AG10803 (cell line): ENCODE measurements around the gene CORO6.
A peak's percentile ranks its signal among the peaks of the same experiment; 100 is the strongest.

Experiments
- DNase-seq: peaks from one replicate; pipeline ENCODE4 v3.0.0; 2010; ENCODE audit warnings: low read depth
- H3K4me3 ChIP-seq: 2 replicates; pipeline ENCODE4 v1.5.1; 2011; ENCODE audit warnings: mild to moderate bottlenecking, low read length, control low read depth
- CTCF ChIP-seq: conservative IDR thresholded peaks from 2 replicates; pipeline ENCODE4 v1.5.1; 2011; ENCODE audit warnings: mild to moderate bottlenecking, low read length, control low read depth, inconsistent platforms

Gene CORO6

GRCh38 chr17:29595107-29595942 lies 27.4 kb downstream of the CORO6 start:
- no peak for DNase-seq
- TF ChIP-seq CTCF: no peak

GRCh38 chr17:29594519-29595090 lies 28.1 kb downstream of the CORO6 start:
- DNase-seq: no peak
- no peak overlapping the region; the same call in 1 of the 2 replicates for H3K4me3 ChIP-seq
- TF ChIP-seq CTCF: no peak

More at GRCh38 chr17:29595107-29595942, 27.4 kb downstream of the CORO6 start:
- no peak overlapping the region for H3K4me3 ChIP-seq

GRCh38 chr17:29593591-29594518 lies 28.9 kb downstream of the CORO6 start:
- peak overlapping the region; percentile 56 for H3K4me3 ChIP-seq
- DNase-seq: no peak

GRCh38 chr17:29592850-29593551 lies 29.7 kb downstream of the CORO6 start, which contains the start of gene ANKRD13B:
TSS of gene ANKRD13B (plus strand) at chr17:29593132. CDS start at chr17:29593622, 490 bp downstream.
- TF ChIP-seq CTCF: no peak
- DNase-seq: no peak
- H3K4me3 ChIP-seq: peak within 1 kb of the TSS; percentile 65

More at GRCh38 chr17:29593591-29594518, 28.9 kb downstream of the CORO6 start:
- peak; percentile 24 for TF ChIP-seq CTCF

GRCh38 chr17:29591737-29592608 lies 30.7 kb downstream of the CORO6 start:
- H3K4me3 ChIP-seq: peak overlapping the region; percentile 12; the same call in 1 of the 2 replicates
- TF ChIP-seq CTCF: peak; percentile 70
- peak; percentile 61 for DNase-seq
